PC-9 (cell line): Measurements from ENCODE around the gene DLGAP1.
"Not testable (repeated sequence)": the region's sequence is repeated elsewhere in the genome, so short reads cannot be mapped to it uniquely, and the experiment has no call there.

Source experiments
- EZH2 ChIP-seq: fragments of 200-600 bp; sonication (generic); IDR thresholded peaks from 2 replicates; pipeline ENCODE4 v1.8.0; 2017; ENCODE audit warnings: antibody characterized with exemption, low read depth
- TF ChIP-seq, protein P1 (sequence below): fragments of 200-600 bp; sonication (generic); conservative IDR thresholded peaks from 2 replicates; pipeline ENCODE4 v1.6.1; 2017; ENCODE audit warnings: mixed run types, antibody characterized with exemption, mild to moderate bottlenecking, moderate library complexity

DNA sequence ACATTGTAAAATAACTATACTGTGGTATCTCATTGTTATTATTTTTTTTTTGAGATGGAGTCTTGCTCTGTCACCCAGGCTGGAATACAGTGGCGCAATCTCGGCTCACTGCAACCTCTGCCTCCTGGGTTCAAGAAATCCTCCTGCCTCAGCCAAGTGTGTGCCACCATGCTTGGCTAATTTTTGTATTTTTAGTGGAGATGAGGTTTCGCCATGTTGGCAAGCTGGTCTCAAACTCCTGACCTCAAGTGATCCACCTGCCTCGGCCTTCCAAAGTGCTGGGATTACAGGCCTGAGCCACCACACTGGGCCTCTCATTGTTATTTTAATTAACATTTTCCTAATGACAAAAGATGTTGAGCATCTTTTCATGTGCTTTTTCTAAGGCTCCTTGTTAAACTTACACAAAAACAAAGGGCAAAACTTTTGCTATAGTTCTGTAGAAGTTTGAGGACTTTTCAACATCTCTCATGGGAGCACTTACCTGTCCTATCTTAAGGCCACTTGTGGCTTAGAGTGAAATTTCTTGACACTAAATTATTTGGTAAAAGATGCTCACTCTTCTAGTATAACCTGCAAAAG, 39.7 kb upstream of the DLGAP1 start:
- TF ChIP-seq, protein P1, sequence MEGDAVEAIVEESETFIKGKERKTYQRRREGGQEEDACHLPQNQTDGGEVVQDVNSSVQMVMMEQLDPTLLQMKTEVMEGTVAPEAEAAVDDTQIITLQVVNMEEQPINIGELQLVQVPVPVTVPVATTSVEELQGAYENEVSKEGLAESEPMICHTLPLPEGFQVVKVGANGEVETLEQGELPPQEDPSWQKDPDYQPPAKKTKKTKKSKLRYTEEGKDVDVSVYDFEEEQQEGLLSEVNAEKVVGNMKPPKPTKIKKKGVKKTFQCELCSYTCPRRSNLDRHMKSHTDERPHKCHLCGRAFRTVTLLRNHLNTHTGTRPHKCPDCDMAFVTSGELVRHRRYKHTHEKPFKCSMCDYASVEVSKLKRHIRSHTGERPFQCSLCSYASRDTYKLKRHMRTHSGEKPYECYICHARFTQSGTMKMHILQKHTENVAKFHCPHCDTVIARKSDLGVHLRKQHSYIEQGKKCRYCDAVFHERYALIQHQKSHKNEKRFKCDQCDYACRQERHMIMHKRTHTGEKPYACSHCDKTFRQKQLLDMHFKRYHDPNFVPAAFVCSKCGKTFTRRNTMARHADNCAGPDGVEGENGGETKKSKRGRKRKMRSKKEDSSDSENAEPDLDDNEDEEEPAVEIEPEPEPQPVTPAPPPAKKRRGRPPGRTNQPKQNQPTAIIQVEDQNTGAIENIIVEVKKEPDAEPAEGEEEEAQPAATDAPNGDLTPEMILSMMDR = not testable (repeated sequence)
- TF ChIP-seq EZH2 = not testable (repeated sequence)
